GM18951 (cell line): ENCODE results near the gene ZP3.

ENCODE experiments used
- POLR2A ChIP-seq: IDR thresholded peaks from 4 replicates; pipeline ENCODE4 v1.6.1; 2011; ENCODE audit warnings: mild to moderate bottlenecking; ENCODE audit not compliant: insufficient read length, insufficient read depth; ENCODE audit errors: extremely low read depth
- in situ Hi-C: fragments of 300-500 bp; cut with MboI; formaldehyde crosslinking; loops from one replicate; pipeline ENCODE4 v1.12.0; 2022; ENCODE audit warnings: low sequenced_read_pairs, mixed read lengths, inconsistent platforms; ENCODE audit not compliant: unreplicated experiment

ZP3 gene

DNA sequence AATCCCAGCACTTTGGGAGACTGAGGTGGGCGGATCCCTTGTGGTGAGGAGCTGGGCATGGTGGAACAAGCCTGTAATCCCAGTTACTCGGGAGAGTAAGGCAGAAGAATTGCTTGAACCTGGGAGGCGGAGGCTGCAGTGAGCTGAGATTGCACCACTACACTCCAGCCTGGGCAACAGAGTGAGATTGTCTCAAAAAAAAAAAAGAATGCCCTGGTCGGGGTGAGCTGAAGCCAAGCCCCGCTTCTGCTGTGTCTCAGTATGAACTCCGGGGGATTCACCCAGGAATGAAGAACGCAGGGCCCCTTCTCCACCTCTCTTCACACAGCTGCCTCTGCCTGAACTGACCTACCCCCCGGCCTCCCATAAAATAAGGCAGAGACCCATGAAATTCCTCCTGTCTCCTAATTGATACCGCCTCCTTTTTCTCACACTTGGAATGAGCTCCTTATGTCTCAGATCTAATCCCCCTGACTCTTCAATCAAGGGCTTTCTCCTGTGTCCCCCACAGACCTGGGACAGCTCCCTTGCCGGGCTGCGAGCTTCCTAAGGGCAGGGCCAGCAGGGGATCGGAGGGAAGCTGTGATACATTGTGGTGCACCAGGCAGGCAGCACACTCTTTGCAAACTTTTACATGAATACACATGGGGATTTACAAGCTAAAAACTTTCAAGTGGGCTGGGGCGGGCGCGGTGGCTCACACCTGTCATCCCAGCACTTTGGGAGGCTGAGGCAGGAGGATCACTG is 911 bp upstream of the ZP3 start:
- TF ChIP-seq POLR2A: no peak
- in situ Hi-C loops: loop anchor here (25.0 kb wide), 2 partner anchors 88 to 688 kb away; partner anchors contain the start of genes CCDC146 and UPK3B

- no peak for TF ChIP-seq POLR2A
- in situ Hi-C loops: loop anchor here (25.0 kb wide), 1 partner anchor 187 kb away; no protein-coding TSS in a partner anchor
These were observed 406 bp downstream of the ZP3 start for GRCh38 chr7:76425156-76425555.

DNA sequence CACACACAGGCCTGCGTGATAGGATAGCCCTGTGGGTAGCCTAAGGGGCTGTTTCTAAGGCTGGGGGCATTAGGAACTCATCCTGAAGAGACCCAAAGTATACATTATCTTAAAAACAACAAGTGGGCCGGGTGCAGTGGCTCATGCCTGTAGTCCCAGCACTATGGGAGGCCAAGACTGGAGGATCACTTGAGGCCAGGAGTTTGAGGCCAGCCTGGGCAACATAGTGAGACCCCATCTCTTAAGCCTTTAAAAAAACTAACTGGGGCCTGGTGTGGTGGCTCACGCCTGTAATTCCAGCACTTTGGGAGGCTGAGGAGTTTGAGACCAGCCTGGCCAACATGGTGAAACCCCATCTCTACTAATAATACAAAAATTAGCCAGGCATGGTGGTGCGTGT is 808 bp downstream of the ZP3 start:
- in situ Hi-C loops: loop anchor here (25.0 kb wide), 1 partner anchor 187 kb away; no protein-coding TSS in a partner anchor

- in situ Hi-C loops: loop anchor here (25.0 kb wide), 1 partner anchor 186 kb away; no protein-coding TSS in a partner anchor
- no peak for TF ChIP-seq POLR2A
These were observed 1.5 kb downstream of the ZP3 start for GRCh38 chr7:76426246-76426645.

DNA sequence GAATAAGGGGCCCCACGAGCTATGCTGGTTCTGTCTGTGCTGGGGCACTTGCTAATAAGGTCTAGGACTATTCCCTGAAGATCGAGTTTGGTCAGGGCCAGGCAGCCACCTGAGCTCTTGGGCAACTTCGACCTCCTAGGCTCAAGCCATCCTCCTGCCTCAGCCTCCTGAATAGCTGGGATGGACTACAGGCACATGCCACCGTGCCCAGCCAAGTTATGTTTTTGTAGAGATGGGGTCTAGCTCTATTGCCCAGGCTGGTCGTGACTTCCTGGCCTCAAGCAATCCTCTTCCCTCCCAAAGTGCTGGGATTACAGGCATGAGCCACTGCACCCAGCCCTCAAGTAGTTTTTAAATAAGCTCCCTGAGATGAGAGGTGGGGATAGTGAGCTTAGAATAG is 2.9 kb downstream of the ZP3 start:
- in situ Hi-C loops: loop anchor here (25.0 kb wide), 1 partner anchor 185 kb away; no protein-coding TSS in a partner anchor
- no peak for TF ChIP-seq POLR2A

DNA sequence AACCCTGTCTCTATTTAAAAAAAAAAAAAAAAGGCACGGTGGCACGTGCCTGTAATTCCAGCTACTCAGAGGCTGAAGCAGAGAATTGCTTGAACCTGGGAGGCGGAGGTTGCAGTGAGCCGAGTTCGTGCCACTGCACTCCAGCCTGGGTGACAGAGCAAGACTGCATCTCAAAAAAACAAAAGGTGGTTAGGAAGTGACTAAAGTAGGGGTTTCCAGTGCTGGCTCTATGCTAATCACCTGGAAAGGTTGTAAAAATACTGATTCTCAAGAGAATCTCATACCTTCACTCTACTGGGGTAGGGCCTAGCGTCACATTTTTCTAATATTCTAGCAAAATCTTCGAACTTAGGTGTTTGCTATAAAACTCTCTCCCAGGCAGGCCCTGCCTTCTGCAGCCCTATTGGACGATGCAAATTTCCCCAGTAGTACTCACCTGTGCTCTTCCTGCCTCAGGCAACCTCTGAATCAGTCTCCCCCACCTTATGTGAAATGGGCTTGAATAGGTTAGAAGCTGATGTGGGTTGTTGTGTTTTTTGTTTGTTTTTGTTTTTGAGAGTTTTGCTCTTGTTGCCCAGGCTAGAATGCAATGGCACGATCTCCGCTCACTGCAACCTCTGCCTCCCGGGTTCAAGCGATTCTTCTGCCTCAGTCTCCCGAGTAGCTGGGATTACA is 3.5 kb downstream of the ZP3 start:
- in situ Hi-C loops: loop anchor here (25.0 kb wide), 1 partner anchor 184 kb away; no protein-coding TSS in a partner anchor

DNA sequence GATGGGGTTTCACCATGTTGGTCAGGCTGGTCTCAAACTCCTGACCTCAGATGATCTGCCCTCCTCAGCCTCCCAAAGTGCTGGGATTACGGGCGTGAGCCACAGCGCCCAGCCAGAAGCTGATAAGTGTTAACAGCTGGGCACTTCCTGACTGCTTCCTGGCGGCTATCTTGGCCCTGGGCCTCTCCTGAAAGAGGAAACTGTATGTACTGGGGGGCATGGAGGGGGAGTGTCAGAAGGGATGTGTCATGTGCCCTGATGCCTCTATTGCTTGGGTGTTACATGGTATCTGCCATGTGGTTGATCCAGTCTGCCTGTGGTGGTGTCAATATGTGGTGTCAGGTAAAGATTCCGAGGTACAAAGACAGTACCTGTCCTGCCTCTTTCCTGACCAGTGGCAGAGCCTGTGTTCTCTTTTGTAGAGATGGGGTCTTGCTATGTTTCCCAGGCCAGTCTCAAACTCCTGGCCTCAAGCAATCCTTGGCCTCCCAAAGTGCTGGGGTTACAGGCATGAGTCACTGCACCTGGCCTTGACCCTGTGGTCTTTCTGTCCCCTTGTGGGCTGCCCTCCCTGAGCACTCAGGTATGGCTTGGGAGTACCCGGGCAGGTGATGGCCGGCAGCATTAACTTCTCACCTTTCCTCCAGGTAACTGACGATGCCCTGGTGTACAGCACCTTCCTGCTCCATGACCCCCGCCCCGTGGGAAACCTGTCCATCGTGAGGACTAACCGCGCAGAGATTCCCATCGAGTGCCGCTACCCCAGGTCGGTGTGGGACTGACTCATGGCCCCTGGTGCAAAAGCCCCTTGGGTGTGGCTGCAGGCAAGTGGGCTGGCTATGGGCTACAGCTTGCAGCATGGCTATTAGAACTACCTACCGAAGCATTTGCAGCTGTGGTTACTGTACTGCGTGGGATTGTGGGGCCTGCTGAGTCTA is 4.4 kb downstream of the ZP3 start:
- in situ Hi-C loops: loop anchor here (25.0 kb wide), 1 partner anchor 183 kb away; no protein-coding TSS in a partner anchor
- no peak for TF ChIP-seq POLR2A

More for the DNA sequence above, 3.5 kb downstream of the ZP3 start:
- TF ChIP-seq POLR2A: no peak

DNA sequence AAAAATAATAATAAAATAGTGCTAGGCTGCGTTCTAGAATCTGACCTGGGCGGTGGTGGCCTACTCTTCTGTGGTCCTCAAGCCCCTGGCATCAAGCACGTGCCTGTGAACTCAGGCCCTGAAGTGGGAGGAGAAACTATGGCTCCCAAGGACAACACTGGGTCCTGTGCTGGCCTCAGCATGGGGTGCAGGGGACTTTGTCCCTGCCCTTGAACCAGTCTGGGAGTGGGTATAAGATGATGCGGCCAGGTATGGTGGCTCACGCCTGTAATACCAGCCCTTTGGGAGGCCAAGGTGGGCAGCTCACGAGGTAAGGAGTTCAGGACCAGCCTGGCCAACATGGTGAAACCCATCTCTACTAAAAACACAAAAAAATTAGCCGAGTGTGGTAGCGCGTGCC is 5.5 kb downstream of the ZP3 start:
- TF ChIP-seq POLR2A: no peak
- in situ Hi-C loops: loop anchor here (25.0 kb wide), 1 partner anchor 182 kb away; no protein-coding TSS in a partner anchor

GRCh38 chr7:76430836-76431235 is 6.1 kb downstream of the ZP3 start:
- no peak for TF ChIP-seq POLR2A
- in situ Hi-C loops: loop anchor here (25.0 kb wide), 1 partner anchor 181 kb away; no protein-coding TSS in a partner anchor

DNA sequence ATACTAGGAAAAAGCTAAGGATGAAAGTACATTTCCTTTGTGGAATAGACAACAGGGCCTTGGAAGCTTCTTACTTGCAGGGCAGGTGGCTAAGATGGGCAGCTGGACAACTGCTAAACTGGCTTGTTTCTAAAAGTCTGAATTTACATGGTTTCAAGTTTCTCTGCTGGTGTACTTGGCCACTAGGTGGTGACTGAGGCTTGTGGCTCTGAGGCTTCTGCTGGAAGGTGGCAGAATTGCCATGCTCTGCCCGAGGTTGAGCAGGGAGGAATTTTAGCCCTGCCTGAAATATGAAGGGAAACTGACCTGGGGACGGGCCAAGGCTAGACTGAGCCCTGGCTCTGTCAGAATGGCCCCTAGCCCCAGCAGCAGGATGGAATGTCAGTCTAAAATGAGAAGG is 13.1 kb downstream of the ZP3 start:
- in situ Hi-C loops: loop anchor here (25.0 kb wide), 1 partner anchor 174 kb away; no protein-coding TSS in a partner anchor

- in situ Hi-C loops: loop anchor here (25.0 kb wide), 1 partner anchor 173 kb away; no protein-coding TSS in a partner anchor
These were observed 14.6 kb downstream of the ZP3 start for GRCh38 chr7:76439120-76439888.

GRCh38 chr7:76440404-76440803 is 15.7 kb downstream of the ZP3 start:
- in situ Hi-C loops: loop anchor here (25.0 kb wide), 1 partner anchor 172 kb away; no protein-coding TSS in a partner anchor

GRCh38 chr7:76441792-76442191 is 17.0 kb downstream of the ZP3 start:
- in situ Hi-C loops: loop anchor here (25.0 kb wide), 1 partner anchor 171 kb away; no protein-coding TSS in a partner anchor

DNA sequence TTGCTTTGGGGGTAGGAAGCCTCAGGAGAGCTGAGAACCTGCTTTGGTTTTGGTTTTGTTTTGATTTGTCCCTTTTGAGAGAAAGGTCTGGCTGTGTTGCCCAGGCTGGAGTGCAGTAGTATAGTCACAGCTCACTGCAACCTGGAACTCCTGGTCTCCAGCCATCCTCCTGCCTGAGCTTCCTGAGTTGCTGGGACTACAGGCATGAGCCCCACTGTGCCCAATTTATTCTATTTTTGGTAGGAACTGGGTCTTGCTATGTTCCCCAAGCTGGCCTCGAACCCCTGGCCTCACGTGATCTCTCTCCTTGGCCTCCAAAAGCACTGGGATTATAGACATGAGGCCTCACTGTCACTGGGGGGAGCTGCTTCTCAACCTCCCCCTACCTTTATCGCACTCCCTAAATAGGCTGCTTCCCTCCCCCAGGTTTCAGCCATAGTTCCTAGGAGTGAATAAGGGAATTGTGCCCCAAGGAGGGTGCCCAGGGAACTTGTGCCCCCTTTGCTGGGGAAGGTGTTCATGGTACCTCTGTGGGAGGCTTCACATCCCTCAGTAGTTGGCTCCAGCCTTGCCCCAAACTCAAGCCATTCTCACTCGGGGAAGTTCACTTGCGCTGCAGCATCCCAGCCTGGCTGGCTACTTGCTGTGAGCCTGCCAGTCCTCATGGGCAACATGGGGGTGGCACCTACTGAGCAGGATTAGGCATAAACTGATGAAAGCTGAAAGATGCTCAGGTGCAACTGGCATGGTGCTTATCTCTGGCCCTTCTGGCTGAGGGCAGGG is 18.1 kb downstream of the ZP3 start:
- in situ Hi-C loops: loop anchor here (25.0 kb wide), 1 partner anchor 169 kb away; no protein-coding TSS in a partner anchor

GRCh38 chr7:76443846-76444245 is 19.1 kb downstream of the ZP3 start:
- in situ Hi-C loops: loop anchor here (25.0 kb wide), 1 partner anchor 168 kb away; no protein-coding TSS in a partner anchor

- in situ Hi-C loops: loop anchor here (25.0 kb wide), 1 partner anchor 167 kb away; no protein-coding TSS in a partner anchor
These were observed 20.8 kb downstream of the ZP3 start for GRCh38 chr7:76445577-76446008.
